Mucosa of gallbladder (tissue), 1 donor: Measurements from ENCODE around the gene KRT4. TPM values are rescaled to one million over a fixed set of nuclear protein-coding genes. Genes with fewer than 3 reads are reported as not detected.

ENCODE experiments used
- DNase-seq: peaks from one replicate; pipeline ENCODE4 v3.0.0-alpha.2; 2020; ENCODE audit warnings: low spot score
- total RNA-seq: library from RNA; stranded (reverse); gene quantifications from one replicate; pipeline ENCODE4 v1.2.1, GENCODE V29; 2021
- donor health status: DM: no; HTN: no; CAD: no.

The KRT4 gene
- total RNA-seq, 1 donor from 2014 or later: not detected

- DNase-seq: no peak
Observed at GRCh38 chr12:52821826-52822660, 8.1 kb upstream of the KRT4 start.

GRCh38 chr12:52821071-52821730 is 7.3 kb upstream of the KRT4 start:
- no peak for DNase-seq

DNA sequence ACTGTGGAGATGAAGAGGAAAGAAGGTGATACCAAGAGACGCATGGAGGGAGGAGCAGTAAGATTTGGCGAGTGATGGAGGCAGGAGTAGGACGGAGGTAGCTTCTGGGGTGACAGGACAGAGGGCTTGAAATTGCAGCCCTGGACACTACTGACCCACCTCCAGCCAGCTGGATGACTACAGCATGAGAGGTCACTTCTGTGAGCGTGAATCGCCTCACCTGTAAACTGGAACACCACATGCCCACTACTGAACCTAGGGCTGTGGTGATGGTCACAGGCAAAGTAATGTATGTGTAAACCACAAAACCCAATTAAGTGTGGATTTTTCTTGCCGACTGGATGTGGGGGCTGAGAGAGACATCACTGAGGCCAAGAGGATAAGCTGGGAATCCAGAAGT is 6.6 kb upstream of the KRT4 start:
- DNase-seq: no peak

- no peak for DNase-seq
Observed at GRCh38 chr12:52819731-52820510, 6.0 kb upstream of the KRT4 start.

DNA sequence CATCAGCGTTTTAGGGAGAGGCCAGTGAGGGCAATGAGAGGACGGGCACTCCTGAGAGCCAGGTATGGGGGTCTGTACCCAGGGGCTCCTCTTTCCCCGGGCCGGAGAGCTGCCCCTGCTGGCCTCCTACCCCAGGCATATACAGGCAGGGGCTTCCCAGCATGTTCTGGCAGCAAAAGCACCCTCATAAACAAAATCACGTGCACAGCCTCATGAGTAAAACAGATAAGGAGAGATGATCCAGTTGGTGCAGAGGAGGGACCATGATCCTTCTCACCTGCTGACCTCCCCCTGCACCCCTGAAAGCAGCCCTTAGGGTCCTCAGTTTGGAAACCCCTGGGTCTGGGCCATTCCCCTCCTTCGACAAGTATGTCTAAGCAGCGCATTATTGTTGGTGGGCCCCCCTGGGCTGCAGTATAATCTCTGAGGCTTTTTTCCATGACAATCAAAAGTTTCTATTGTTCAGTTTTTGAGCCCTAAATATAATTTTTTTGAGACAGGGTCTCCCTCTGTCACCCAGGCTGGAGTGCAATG is 5.0 kb upstream of the KRT4 start:
- DNase-seq: no peak

DNA sequence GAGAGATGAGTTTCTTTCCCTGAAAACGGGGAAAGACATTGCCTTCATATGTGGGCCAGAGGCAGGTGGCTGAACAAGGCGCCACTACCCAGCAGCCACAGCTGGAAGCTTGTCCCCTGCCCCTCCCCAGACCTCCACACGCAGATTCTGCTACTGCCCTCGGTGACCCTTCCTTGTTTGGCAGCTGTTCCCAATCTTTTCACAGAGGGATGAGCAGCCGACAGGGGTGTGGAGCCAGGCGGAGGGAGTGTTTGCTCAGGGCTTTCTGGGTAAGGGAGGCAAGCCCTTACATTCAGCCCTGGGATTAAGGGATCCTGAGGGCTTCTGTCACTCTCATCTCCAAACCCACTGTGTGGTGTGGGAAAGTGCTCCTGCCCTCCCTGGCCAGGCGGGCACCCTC is 4.5 kb upstream of the KRT4 start:
- DNase-seq: no peak

- DNase-seq: no peak
Observed at GRCh38 chr12:52817699-52818238, 3.9 kb upstream of the KRT4 start.

GRCh38 chr12:52817003-52817698 is 3.2 kb upstream of the KRT4 start:
- DNase-seq: no peak

DNA sequence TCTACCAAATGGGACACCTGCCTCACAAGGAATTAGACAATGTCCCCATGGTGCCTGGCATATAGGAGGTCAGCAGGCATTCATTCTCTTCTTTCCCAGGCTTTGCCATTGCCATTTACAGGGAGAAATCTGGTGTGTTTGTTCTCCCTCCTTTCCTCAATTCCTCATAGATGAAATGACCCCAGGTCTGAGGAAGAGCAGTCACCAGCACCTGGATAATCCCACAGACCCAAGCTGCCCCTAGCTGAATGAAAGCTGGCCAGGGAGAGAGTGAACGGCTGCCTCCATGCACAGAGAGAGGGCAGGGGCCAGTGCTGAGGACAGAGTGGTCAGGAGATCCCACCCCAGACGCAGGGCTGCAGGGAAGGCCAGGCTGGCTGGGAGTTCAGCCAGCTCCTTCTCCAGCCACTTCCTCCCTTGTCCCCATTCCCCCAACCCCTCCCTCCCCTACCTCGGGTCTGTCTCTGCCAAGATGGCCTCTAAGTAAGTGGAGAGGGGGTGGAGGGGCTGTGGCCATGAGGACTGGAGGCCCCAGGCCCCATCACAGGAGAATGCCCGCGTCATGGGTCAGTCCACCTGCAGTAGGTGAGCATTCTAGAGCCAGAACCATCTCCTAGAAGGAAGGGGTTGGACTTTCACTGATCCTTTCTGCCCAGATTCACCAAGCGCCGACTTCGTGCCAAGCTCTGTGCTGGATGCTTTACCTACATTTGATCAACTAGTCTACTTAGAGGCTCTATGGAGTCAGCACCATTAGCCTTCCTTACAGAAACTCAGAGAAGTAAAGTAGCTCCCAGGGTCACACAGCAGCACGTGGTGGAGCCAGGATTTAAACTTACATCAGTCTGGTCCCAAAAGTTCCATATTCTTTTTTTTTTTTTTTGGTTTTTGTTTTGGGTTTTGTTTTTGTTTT is 2.0 kb upstream of the KRT4 start:
- no peak for DNase-seq

GRCh38 chr12:52815161-52815560 is 1.2 kb upstream of the KRT4 start:
- DNase-seq: no peak

DNA sequence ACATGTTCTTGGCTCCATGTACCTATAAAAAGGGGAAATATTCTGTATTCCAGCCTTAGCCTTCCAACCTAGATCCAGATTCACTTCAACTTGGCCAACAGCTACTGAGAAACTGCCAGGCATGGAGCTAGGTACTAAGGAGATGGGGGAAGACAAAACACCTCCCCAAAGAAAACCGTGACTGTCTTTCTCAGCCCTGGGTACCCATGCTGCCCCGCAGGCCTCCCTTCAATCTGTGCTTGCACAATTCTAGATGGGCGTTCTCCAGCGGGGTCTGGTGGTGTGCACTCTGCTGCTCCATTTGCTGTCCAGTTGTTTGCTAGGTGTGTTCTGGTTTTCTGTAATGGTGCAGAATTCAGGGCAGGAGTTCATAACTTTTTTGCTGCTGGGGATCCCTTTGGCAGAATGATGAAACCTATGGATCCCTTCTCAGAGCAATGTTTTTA is 817 bp upstream of the KRT4 start:
- DNase-seq: no peak

DNA sequence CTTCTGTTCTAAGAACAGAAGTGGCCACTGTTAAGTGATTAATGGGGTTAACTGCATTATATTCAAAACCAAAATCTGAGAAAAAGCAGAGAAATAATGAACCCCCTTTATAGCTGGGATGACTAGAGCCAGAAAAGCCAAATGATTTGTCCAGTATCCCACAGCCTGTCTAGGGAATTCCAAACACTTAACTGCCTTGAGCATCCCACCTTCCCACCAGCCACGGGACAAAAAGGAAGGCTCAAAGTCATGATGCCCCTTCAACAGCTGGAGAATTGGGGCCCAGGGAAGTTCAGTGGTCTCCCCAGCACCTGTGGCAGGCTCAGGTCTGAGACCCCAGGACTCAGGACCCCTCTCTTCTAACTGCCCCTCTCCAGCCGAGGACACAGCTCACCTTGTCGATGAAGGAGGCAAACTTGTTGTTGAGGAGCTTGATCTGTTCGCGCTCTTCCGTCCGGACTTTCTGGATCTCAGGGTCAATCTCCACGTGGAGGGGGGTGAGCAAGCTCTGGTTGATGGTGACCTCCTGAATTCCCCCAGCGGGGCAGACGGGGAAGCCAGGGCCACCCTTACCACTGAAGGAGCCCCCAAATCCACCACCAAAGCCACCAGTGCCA is 605 bp downstream of the KRT4 start:
- no peak for DNase-seq

- no peak for DNase-seq
Observed at GRCh38 chr12:52812749-52813148, 1.2 kb downstream of the KRT4 start.

- no peak for DNase-seq
Observed at GRCh38 chr12:52812073-52812400, 1.9 kb downstream of the KRT4 start.

- DNase-seq: no peak
Observed at GRCh38 chr12:52811191-52812072, 2.5 kb downstream of the KRT4 start.

DNA sequence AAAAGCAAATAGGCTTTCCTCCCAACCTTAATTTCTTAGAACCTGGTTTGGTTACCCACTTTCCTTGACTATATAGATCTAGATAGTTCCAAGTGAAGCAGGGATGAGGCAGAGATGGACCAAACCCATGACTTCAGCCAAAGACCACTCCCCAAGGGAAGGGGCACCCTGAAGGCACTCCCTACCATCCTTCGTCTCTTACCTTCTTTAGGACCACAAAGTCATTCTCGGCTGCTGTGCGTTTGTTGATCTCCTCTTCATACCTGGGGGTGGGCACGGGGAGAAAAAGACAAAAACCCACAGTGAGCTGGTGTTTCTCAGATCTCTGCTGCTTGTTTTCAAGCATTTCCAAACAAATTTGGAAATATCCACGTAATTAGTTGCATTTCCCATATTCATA is 3.4 kb downstream of the KRT4 start:
- DNase-seq: no peak

DNA sequence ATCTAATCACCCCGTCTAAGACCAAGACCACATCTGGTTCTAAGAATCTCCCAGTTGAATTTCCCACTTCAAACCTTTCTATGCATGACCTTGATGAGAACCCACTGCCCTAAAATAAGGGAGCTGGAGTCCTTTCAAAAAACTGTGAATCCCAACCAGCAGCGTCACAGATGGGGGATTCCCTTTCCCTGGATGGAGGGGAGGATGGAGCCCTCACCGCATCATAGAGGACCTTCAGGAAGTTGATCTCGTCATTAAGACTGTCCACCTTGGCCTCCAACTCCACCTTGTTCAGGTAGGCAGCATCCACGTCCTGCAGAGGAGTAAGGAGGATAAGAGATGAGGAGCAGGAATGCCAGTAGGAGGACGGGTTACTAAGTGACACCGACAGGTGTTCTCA is 4.8 kb downstream of the KRT4 start:
- no peak for DNase-seq

- no peak for DNase-seq
Observed at GRCh38 chr12:52808573-52809160, 5.2 kb downstream of the KRT4 start.
